ENCODE data around the gene CLIP2.

The CLIP2 gene

DNA sequence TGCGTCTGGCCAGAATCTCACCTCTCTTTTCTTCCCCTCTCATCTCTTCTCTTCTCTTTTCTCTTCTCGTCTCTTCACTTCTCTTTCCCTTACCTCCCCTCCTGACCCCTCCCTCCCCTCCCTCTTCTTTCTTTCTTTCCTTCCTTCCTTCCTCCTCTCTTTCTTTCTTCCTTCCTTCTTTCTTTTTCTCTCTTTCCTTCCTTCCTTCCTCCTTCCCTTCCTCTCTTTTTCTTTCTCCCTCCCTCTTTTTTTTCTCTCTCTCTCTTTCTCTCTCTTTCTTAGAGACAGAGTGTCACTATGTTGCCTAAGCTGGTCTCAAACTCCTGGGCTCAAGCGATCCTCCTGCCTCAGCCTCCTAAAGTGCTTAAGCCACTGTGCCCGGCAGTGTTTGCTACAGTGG, 159.9 kb downstream of the CLIP2 start:
- H3K18ac ChIP-seq (ENCODE audit: low read length), result no peak overlapping the region
- H3K14ac ChIP-seq (ENCODE audit: low read length), result no peak overlapping the region
- H2BK5ac ChIP-seq (ENCODE audit: low read length), result no peak overlapping the region
- H3K9me3 ChIP-seq (replicated peaks in 1 of 2; ENCODE audit: control insufficient read depth in 2 of 2, insufficient read depth in 1 of 2, low read depth in 1 of 2, low read length in 2 of 2), result peaks cover 0 to 2% of the 10 kb centered on the region in 2 donors
- 100% methylated on average over 1 of the region's 4 CpGs; no CpG with 5 or more reads in 1 of the 2 donors for WGBS, 2 donors (ENCODE audit: extremely low coverage in 2 of 2, insufficient read length in 2 of 2, insufficient replicate concordance in 1 of 2)
- H3K79me1 ChIP-seq (ENCODE audit: low read depth, low read length), result no peaks in the 10 kb centered on the region
- H4K8ac ChIP-seq (ENCODE audit: low read depth, low read length), result no peak overlapping the region
- no peak overlapping the region for H2BK12ac ChIP-seq (ENCODE audit: low read length)
- no peak overlapping the region for H2AK5ac ChIP-seq (ENCODE audit: low read depth, low read length)
- H2AFZ ChIP-seq (ENCODE audit: low read length), result no peak overlapping the region
- no peak overlapping the region for H3K23ac ChIP-seq (ENCODE audit: low read depth, low read length, poor library complexity)
- H2BK15ac ChIP-seq (ENCODE audit: low read length), result no peak overlapping the region
- peaks cover 5 to 6% of the 10 kb centered on the region in 2 donors for H3K4me1 ChIP-seq (ENCODE audit: control insufficient read depth in 2 of 2, insufficient read depth in 1 of 2, low read depth in 1 of 2, low read length in 2 of 2)
- no peak overlapping the region for H3K4ac ChIP-seq (ENCODE audit: low read length)
- no peaks in the 10 kb centered on the region for H3K36me3 ChIP-seq (replicated peaks in 1 of 2; ENCODE audit: control insufficient read depth in 2 of 2, insufficient read depth in 2 of 2, low read length in 2 of 2)
- DNase-seq (ENCODE audit: low spot score), result no peak
- no peak overlapping the region for H3K27ac ChIP-seq (replicated peaks; ENCODE audit: low read length)
- no peak overlapping the region for H3K4me3 ChIP-seq (ENCODE audit: low read length in 2 of 2)
- H3K9ac ChIP-seq (ENCODE audit: low read depth, low read length, poor library complexity), result no peak overlapping the region
- no peak overlapping the region for H3K4me2 ChIP-seq (ENCODE audit: insufficient read depth, low read length, poor library complexity, severe bottlenecking)
- H4K91ac ChIP-seq (ENCODE audit: low read depth, low read length, poor library complexity), result no peak overlapping the region
- H2BK120ac ChIP-seq (ENCODE audit: low read depth, low read length), result no peak overlapping the region
- H3K27me3 ChIP-seq (ENCODE audit: control insufficient read depth in 3 of 3, insufficient read depth in 3 of 3, low read depth in 1 of 3, low read length in 3 of 3), result peaks cover 0 to 3% (median 0%) of the 10 kb centered on the region in 3 experiments

GRCh38 chr7:74449809-74450397, 160.7 kb downstream of the CLIP2 start:
- Histone ChIP-seq H3K4ac (ENCODE audit: low read length) (no peak overlapping the region), H2BK120ac (ENCODE audit: low read depth, low read length) (no peak overlapping the region), H3K27me3 (ENCODE audit: control insufficient read depth in 3 of 3, insufficient read depth in 3 of 3, low read depth in 1 of 3, low read length in 3 of 3) (peaks cover 0 to 3% (median 0%) of the 10 kb centered on the region in 3 experiments), H2AFZ (ENCODE audit: low read length) (no peak overlapping the region), H3K79me1 (ENCODE audit: low read depth, low read length) (peaks cover 5% of the 10 kb centered on the region), H2BK5ac (ENCODE audit: low read length) (no peak overlapping the region), H3K9ac (ENCODE audit: low read depth, low read length, poor library complexity) (no peak overlapping the region), H2BK12ac (ENCODE audit: low read length) (peak overlapping the region; percentile 47), H3K36me3 (replicated peaks in 1 of 2; ENCODE audit: control insufficient read depth in 2 of 2, insufficient read depth in 2 of 2, low read length in 2 of 2) (no peaks in the 10 kb centered on the region), H3K4me1 (ENCODE audit: control insufficient read depth in 2 of 2, insufficient read depth in 1 of 2, low read depth in 1 of 2, low read length in 2 of 2) (peaks cover 3 to 7% of the 10 kb centered on the region in 2 donors), H3K9me3 (replicated peaks in 1 of 2; ENCODE audit: control insufficient read depth in 2 of 2, insufficient read depth in 1 of 2, low read depth in 1 of 2, low read length in 2 of 2) (peaks cover 0 to 2% of the 10 kb centered on the region in 2 donors), H3K14ac (ENCODE audit: low read length) (no peak overlapping the region), H3K4me2 (ENCODE audit: insufficient read depth, low read length, poor library complexity, severe bottlenecking) (no peak overlapping the region), H3K18ac (ENCODE audit: low read length) (no peak overlapping the region), H4K91ac (ENCODE audit: low read depth, low read length, poor library complexity) (no peak overlapping the region), H4K8ac (ENCODE audit: low read depth, low read length) (no peak overlapping the region), H3K27ac (replicated peaks; ENCODE audit: low read length) (no peak overlapping the region), H3K23ac (ENCODE audit: low read depth, low read length, poor library complexity) (no peak overlapping the region), H2BK15ac (ENCODE audit: low read length) (no peak overlapping the region), H2AK5ac (ENCODE audit: low read depth, low read length) (no peak overlapping the region), H3K4me3 (ENCODE audit: low read length in 2 of 2) (no peak overlapping the region)
- no CpG with 5 or more reads among the region's 15 CpGs for WGBS, 2 donors (ENCODE audit: extremely low coverage in 2 of 2, insufficient read length in 2 of 2, insufficient replicate concordance in 1 of 2)
- DNase-seq (ENCODE audit: low spot score), result peak; percentile 67

GRCh38 chr7:74452748-74453321, 163.6 kb downstream of the CLIP2 start:
- no peak for DNase-seq (ENCODE audit: low spot score)

DNA sequence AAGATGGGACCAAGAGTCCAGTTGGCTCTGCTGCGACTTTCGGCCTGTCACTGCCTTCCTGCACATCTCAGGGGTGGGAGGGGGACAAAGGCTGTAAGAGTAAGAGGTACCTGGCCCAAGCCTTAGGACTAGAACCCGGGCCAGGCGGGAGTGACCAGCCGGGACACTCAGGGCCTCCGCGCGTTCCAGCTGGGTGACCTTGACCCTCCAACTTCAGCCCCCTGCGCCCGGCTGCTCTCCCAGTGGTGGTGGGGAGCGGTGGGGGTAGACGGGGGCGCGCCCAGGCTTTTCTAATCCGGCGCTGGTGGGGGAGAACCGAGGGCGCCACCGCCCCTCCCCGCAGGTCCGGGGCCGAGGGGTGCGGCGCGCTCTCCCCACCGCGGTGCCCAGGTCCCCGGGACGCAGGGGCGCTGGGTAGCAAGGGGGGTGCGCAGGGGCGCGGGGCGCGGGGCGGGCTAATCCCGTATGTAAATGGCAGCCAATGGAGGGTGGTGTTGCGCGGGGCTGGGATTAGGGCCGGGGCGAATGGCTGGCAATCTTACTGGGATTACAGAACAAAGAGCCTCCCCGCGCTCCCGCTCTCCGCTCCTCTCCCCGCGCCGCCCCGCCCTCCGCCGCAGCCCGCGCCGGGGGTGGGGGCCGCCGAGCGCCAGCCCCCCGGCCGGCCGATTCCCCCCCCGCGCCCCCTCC, 164.3 kb downstream of the CLIP2 start, which contains the start of gene GTF2IRD1:
GTF2IRD1 (plus strand) TSS at position 585 of the 690 bp plus-strand sequence. CDS start 54,175 bp downstream, outside the sequence.
- peak within 1 kb of the TSS; percentile 97 for H3K18ac ChIP-seq (ENCODE audit: low read length)
- H3K9ac ChIP-seq (ENCODE audit: low read depth, low read length, poor library complexity), result peak within 1 kb of the TSS; percentile 91
- H3K4me1 ChIP-seq (ENCODE audit: control insufficient read depth in 2 of 2, insufficient read depth in 1 of 2, low read depth in 1 of 2, low read length in 2 of 2), result peaks cover 8 to 9% of the 10 kb centered on the region in 2 donors
- peaks cover 0 to 9% of the 10 kb centered on the region in 2 donors for H3K36me3 ChIP-seq (replicated peaks in 1 of 2; ENCODE audit: control insufficient read depth in 2 of 2, insufficient read depth in 2 of 2, low read length in 2 of 2)
- no CpG with 5 or more reads among the region's 62 CpGs for WGBS, 2 donors (ENCODE audit: extremely low coverage in 2 of 2, insufficient read length in 2 of 2, insufficient replicate concordance in 1 of 2)
- no peak within 1 kb of the TSS for H4K91ac ChIP-seq (ENCODE audit: low read depth, low read length, poor library complexity)
- H3K23ac ChIP-seq (ENCODE audit: low read depth, low read length, poor library complexity), result peak within 1 kb of the TSS; percentile 97
- peak within 1 kb of the TSS; percentile 65 to 90 for H3K4me3 ChIP-seq (ENCODE audit: low read length in 2 of 2)
- H3K79me1 ChIP-seq (ENCODE audit: low read depth, low read length), result peaks cover 22% of the 10 kb centered on the region
- H2BK120ac ChIP-seq (ENCODE audit: low read depth, low read length), result peak within 1 kb of the TSS; percentile 96
- H3K4me2 ChIP-seq (ENCODE audit: insufficient read depth, low read length, poor library complexity, severe bottlenecking), result peak within 1 kb of the TSS; percentile 78
- peak within 1 kb of the TSS; percentile 99 for H3K14ac ChIP-seq (ENCODE audit: low read length)
- peak within 1 kb of the TSS; percentile 91 for H2BK15ac ChIP-seq (ENCODE audit: low read length)
- peak within 1 kb of the TSS; percentile 94 for H2AFZ ChIP-seq (ENCODE audit: low read length)
- peaks cover 0 to 3% (median 0%) of the 10 kb centered on the region in 3 experiments for H3K27me3 ChIP-seq (ENCODE audit: control insufficient read depth in 3 of 3, insufficient read depth in 3 of 3, low read depth in 1 of 3, low read length in 3 of 3)
- H2BK12ac ChIP-seq (ENCODE audit: low read length), result peak within 1 kb of the TSS; percentile 73
- H2AK5ac ChIP-seq (ENCODE audit: low read depth, low read length), result peak within 1 kb of the TSS; percentile 99
- H3K4ac ChIP-seq (ENCODE audit: low read length), result peak within 1 kb of the TSS; percentile 38
- H4K8ac ChIP-seq (ENCODE audit: low read depth, low read length), result peak within 1 kb of the TSS; percentile 65
- H2BK5ac ChIP-seq (ENCODE audit: low read length), result peak within 1 kb of the TSS; percentile 66
- DNase-seq (ENCODE audit: low spot score), result peak; percentile 70
- H3K27ac ChIP-seq (replicated peaks; ENCODE audit: low read length), result peak within 1 kb of the TSS; percentile 17
- peaks cover 0 to 2% of the 10 kb centered on the region in 2 donors for H3K9me3 ChIP-seq (replicated peaks in 1 of 2; ENCODE audit: control insufficient read depth in 2 of 2, insufficient read depth in 1 of 2, low read depth in 1 of 2, low read length in 2 of 2)

More at GRCh38 chr7:74452748-74453321, 163.6 kb downstream of the CLIP2 start:
- Histone ChIP-seq H2BK120ac (ENCODE audit: low read depth, low read length) (no peak overlapping the region), H3K4ac (ENCODE audit: low read length) (no peak overlapping the region), H3K9ac (ENCODE audit: low read depth, low read length, poor library complexity) (no peak overlapping the region), H3K36me3 (replicated peaks in 1 of 2; ENCODE audit: control insufficient read depth in 2 of 2, insufficient read depth in 2 of 2, low read length in 2 of 2) (peaks cover 0 to 7% of the 10 kb centered on the region in 2 donors), H3K14ac (ENCODE audit: low read length) (peak overlapping the region; percentile 47), H2BK5ac (ENCODE audit: low read length) (peak overlapping the region; percentile 53), H4K91ac (ENCODE audit: low read depth, low read length, poor library complexity) (no peak overlapping the region), H3K4me3 (ENCODE audit: low read length in 2 of 2) (peak overlapping the region; percentile 65 to 84), H2AK5ac (ENCODE audit: low read depth, low read length) (peak overlapping the region; percentile 96), H2BK12ac (ENCODE audit: low read length) (peak overlapping the region; percentile 73), H3K79me1 (ENCODE audit: low read depth, low read length) (peaks cover 18% of the 10 kb centered on the region), H3K4me1 (ENCODE audit: control insufficient read depth in 2 of 2, insufficient read depth in 1 of 2, low read depth in 1 of 2, low read length in 2 of 2) (peaks cover 8 to 9% of the 10 kb centered on the region in 2 donors), H3K4me2 (ENCODE audit: insufficient read depth, low read length, poor library complexity, severe bottlenecking) (no peak overlapping the region), H3K9me3 (replicated peaks in 1 of 2; ENCODE audit: control insufficient read depth in 2 of 2, insufficient read depth in 1 of 2, low read depth in 1 of 2, low read length in 2 of 2) (peaks cover 0 to 2% of the 10 kb centered on the region in 2 donors), H2BK15ac (ENCODE audit: low read length) (no peak overlapping the region), H3K18ac (ENCODE audit: low read length) (peak overlapping the region; percentile 94), H3K23ac (ENCODE audit: low read depth, low read length, poor library complexity) (no peak overlapping the region), H4K8ac (ENCODE audit: low read depth, low read length) (peak overlapping the region; percentile 65), H3K27ac (replicated peaks; ENCODE audit: low read length) (no peak overlapping the region), H3K27me3 (ENCODE audit: control insufficient read depth in 3 of 3, insufficient read depth in 3 of 3, low read depth in 1 of 3, low read length in 3 of 3) (peaks cover 0 to 3% (median 0%) of the 10 kb centered on the region in 3 experiments), H2AFZ (ENCODE audit: low read length) (peak overlapping the region; percentile 94)
- no CpG with 5 or more reads among the region's 15 CpGs for WGBS, 2 donors (ENCODE audit: extremely low coverage in 2 of 2, insufficient read length in 2 of 2, insufficient replicate concordance in 1 of 2)

All from neuronal stem cell (in vitro differentiated cells).